Activated naive CD4-positive, alpha-beta T cell (primary cell): Measurements from ENCODE around the gene TAB2.

ENCODE experiments used
- DNase-seq, 4 experiments: peaks; one replicate each; lab custom pipeline; 2025; lab: John Stamatoyannopoulos, UW

Gene TAB2

DNA sequence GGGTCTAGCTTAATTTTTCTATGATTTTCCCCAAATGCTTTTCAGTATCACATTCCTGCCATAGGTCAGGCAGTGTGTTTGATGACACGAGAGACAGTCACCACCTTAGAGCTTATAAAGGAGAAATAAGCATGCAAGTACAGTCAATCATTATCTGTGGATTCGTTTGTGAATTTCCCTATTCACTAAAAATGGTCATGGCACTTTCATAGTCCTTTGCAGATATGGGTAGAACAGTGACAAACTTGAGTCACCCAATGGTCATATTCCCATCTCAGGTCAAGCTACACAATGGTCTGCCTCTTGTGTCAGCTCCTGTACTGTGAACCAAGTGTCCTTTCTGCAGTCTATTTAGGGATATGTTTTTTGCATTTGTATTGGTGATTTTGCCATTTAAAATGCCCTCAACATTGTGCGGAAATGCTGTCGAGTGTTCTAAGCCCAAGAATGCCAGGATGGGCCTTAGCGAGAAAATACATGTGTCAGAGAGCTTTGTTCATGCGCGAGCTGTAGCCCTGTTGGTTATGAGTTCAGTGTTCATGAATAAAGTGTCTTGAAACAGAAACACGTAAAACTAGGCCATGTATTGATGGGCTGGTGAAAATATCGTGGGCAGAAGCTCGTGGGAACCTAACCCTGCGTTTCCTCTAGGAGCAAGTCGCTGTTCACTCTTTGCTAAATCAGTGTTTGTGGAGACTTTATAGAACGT is 102.3 kb downstream of the TAB2 start:
- no peak for DNase-seq

- DNase-seq: no peak
These were observed 103.6 kb downstream of the TAB2 start for GRCh38 chr6:149421132-149421531.

DNA sequence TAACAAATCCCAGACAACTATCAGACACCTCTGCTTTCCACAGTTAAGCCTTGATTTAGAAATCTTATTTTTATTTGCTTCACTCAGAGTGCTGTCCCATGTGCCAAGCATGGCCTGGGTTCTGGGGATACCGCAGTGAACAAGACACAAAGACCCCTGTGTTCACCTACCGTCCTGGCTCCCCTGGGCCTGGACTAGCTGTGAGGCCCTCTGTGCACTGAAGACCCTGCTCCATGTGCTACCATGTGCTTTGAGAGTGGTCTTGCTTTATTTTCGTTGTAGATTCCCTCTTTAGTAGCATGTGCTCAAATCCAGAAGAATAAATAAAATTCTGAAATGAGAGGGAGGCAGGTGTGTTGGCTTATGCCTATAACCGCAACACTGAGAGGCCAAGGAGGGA is 105.1 kb downstream of the TAB2 start:
- DNase-seq: no peak

DNA sequence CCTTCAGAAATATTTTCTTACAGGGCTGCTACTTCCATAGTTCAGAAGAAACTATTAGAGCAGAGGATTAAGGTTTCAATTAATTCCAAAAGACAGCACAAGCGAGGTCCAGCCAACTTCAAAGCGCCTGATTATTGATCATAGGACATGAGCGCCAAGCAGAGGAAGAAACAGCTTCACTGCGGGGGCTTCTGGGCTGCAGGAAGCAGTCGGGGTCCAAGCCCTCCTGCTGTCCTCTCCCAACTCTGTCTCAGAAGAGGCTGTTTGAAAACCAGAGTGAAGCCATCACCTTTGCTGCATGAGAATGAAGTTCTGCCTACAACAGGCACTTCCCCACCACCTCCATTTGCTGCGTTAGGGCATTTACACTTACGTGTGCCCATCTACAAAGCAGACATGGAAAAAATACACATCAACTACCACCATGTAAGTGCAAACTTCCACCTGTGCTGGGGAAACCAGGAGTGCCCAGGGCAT is 106.5 kb downstream of the TAB2 start:
- no peak for DNase-seq

DNA sequence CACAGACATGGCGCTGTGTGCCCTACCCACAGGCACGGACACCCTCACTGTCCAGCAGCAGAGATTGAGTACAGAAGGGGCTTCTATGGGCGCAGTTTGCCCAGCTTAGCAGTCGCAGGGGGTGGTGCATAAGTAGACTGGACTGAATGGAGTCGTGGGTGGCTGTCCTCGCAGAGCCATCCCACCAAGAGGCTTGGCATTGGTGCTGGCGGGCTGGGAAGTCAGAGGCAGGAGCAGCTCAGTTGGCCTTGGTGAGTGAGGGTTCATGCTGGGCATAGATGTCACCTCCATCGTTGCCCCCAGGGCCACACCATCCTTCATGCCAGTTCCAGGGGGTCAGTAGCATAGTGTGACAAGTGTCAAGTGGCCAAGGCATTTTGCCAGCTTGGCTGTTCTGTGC is 107.7 kb downstream of the TAB2 start:
- no peak for DNase-seq

DNA sequence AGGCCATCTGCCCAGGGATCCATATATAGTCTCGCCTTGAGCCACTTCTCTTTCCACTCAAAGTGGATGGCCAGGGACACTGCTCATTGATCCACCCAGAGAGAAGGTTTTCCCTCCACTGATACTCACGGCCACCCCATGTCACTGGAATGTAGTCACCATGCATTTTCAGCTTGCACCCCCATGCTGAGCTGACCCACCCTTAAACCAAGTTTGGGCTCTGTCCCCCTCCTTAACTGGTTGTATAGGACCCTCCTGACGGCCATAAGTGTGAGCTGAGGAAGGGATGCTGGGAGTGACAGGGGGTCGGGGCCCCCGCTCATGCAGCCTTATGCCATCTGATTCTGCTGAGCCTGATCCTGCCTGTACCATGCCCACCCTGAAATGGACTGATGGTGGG is 108.2 kb downstream of the TAB2 start:
- DNase-seq: no peak

GRCh38 chr6:149428606-149429005 is 111.1 kb downstream of the TAB2 start:
- no peak for DNase-seq

- no peak for DNase-seq
These were observed 112.2 kb downstream of the TAB2 start for GRCh38 chr6:149429427-149430360.

DNA sequence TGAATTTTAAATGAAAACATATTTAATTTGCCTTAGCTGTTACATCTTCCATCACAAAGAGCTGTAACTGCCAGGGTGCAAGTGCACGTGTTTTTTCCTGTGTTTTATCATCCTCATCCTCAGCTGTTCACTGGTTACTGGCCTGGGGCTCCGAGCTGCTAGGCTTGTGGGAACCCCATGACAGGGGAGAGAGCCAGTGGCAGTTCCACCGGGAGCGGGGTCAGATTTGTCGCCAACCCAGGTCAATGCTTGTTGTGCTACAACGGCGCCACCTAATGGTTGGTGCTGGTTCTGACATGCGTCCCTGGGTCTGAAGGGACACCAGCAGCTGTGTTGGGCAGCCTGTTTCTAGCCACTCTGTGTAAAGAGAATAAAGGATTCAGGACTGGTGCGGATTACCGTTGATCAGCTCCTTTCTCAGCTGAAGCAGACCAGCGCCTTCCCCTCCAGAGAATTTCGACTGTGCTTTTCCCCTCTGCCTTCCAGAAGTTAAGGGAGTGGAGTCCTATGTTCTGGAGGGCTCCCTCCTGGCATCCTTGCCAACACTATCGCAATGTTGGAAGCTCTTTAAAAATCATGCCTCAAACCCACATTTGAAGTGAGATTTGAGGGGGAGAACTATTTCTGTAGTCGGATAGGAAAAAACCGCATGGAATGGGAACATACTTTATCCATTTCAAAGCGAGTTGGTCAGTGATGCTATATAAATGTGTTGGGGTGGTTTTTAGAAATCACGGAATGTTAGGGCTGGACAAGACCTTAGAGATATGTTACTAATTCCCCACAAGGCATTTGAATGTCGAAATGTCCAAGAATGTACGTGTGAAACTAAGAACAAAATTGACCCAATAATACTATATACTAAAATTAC is 114.6 kb downstream of the TAB2 start:
- peak; percentile 79 to 94 (median 85) for DNase-seq

DNA sequence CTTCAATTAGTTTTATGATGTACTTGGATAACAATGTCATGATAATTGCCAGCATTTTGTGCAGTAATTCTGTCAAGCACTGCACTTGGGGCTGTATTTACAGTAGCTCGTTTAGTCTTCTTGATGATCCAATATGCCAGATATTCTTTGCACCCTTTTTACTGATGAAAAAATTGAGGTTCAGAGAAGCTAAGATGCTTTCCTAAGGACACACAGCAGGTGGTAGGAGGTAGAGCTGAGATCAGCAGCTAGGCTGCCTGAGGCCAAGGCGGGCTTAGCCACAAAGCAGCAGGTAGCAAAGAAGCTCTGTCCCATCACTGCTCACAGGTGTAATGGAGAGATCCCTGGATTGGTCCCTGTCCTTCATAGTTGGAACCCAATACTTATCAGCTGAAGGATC is 115.9 kb downstream of the TAB2 start:
- DNase-seq: no peak

DNA sequence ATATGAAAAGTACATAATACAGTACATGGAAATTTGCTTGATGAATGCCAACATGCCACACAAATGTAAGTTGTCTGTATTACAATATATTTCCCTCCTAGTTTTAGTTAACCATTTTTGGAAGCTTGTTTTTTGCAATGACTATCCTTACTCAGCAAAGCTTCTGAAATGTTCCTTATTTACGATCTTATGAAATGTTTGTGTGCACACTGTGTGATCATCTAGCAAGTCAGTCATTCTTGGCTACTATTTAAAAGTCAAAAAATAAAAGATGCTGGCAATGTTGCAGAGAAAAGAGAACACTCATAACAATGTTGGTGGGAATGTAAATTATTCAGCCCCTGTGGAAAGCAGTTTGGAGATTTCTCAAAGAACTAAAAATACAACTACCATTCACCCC is 116.4 kb downstream of the TAB2 start:
- DNase-seq: no peak

DNA sequence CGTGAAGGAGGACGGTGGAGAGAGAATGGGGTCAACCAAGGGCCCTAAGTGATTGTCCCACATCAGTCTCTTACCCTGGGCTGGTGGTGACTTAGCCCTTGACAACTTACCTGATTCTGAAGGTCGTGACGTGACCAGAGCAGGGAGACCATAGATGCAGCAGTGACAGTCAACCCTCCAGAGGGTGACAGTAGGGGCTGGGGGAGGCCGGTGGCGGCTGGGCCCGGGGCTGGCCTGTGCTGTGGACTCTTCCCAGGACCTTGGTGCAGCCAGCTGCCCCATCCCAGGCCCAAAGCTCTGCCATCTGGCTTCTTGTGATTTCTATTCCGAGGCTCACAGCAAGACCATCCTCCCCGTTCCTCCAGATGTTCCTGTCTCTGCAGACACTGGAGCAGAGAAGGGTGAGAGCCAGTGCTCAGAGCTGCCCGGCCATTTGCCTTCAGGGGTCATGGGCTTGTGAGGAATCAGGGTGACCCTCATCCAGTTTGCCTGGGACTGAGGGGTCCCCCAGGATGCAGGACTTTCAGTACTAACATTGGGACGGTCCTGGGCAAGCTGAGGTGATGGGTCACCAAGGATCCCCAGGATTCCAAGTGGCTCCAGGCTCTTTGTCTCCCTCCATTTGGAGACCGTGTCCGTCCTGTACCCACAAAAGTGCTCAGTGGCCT is 118.5 kb downstream of the TAB2 start:
- DNase-seq: no peak

DNA sequence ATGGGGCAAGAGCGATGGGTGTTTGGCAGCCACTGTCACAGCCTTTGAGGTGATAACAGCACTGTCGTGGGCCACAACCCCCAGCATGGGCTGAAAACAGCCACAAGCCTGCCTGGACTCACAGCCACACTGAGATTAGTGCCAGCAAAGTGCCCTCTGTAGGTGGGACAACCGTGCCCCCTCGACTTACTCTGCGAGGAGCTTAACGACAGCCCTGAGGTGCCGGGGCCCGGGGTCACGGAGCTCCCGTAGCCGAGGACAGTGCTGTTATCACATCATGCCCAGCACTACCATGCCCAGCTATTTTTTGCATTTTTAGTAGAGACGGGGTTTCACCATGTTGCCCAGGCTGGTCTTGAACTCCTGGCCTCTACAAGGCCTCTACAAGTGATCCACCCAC is 119.1 kb downstream of the TAB2 start:
- DNase-seq: no peak

GRCh38 chr6:149437212-149437611 is 119.7 kb downstream of the TAB2 start:
- DNase-seq: no peak

DNA sequence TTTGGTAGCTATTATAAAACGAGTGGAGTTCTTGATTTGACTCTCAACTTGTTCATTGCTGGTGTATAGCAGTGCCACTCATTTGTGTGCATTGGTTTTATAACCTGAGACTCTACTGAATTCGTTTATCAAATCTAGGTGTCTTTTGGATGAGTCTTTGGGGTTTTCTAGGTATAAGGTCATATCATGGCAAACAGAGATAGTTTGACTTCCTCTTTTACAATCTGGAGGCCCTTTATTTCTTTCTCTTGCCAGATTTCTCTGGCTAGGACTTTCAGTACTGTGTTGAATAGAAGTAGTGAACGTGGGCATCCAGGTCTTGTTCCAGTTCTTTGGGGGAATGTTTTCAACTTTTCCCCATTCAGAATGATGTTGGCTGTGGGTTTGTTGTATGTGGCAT is 121.3 kb downstream of the TAB2 start:
- no peak for DNase-seq

DNA sequence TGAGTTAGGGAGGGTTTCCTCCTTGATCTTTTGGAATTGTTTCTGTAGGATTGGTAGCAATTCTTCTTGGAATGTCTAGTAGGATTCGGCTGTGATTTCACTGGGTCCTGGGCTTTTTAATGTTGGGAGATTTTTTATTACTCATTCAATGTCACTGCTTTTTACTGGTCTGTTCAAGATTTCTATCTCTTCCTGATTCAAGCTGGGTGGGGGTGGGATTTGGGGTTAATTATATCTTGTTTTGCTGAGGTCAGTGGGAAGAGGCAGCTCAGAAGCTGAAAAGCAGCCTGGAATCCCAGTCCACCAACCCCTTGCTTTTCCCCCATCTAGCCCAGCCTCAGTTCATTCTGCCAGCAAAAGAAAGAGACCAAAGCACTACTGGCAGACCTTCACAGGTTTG is 122.1 kb downstream of the TAB2 start:
- no peak for DNase-seq

DNA sequence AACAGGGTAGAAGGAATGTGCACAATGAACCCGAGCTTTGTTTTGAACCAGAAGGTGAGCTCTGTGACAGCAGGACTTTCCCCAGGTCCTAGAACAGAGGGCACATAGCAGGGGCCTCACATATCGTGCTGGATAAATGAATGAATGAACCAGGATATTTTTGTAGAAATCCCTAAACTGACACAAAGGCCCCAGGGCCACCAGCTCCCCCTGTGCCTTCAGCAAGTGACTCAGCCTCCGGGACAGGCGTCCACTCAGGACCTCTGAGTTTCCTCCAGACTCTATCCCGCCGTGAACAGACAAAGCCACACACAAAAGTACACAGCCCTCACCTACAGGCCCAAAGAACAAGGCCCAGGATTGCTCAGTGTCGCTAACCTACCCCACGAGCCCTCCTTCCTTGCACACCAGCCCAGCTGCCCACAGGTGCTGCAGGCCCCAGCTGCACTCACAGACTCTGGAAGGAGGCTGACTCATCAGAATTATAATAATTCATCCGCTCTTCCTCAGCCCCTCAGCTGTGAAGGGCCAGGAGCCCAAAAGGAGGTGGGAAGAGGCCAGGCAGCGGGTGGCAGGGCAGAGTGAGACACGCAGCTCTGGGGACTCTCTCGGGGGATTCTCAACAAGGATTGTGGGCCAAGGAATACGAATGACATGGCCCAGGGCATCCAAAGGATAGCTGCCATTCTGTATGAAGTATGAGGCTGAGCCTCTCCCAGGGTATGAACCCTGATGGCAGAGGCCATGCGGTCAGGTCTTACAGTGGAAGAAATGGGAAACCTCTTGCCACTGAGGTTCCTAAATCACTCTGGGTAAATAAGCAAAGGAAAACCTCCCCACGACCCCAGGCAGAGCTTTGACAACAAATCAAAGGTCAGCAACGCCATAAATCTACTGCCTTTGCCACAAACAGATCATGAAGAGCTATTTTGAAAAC is 123.5 kb downstream of the TAB2 start:
- DNase-seq: no peak

- DNase-seq: no peak
These were observed 124.2 kb downstream of the TAB2 start for GRCh38 chr6:149441740-149442139.

DNA sequence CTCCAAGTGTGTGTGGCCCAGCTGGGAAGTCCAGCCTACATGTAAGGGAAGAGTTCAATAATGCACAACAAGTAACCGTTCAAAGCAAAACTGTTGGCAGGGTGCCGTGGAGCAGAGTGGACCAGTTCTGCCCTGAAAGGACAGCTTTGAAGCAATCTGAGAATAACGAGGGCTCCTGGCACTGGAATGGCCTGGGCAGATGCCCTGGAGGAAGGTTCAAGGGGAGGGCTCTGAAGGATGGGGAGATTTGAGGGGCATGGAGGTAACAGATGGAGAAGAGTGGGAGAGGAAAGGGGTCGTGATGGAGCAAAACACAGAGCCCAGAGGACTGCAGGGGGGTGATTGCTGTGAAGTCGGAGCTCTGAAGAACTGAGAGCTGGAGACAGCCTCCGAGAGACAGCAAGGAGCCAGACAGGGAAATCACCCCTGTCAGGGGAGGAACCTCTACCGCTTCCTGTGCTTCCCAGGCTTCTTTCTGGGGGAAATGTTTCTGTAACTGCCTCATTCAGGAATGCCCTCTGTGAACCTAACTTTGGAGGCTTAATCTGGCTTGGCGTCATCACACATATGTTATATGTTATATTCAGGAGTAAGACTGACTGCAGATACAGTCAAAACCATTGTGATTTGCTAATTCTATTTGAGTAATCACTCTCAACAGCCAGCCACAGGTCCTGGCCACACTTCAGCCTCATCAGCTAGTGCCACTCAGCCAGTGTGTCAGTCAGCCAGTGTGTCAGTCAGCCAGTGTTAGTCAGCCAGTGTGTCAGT is 126.1 kb downstream of the TAB2 start:
- DNase-seq: no peak
